HG03460 (cell line): ENCODE measurements around the gene TAOK1.

Experiments
- ATAC-seq: cut with Tn5 transposase; IDR thresholded peaks from one replicate; pipeline ENCODE4 v1.9.1; 2021; ENCODE audit not compliant: unreplicated experiment

TAOK1 gene

DNA sequence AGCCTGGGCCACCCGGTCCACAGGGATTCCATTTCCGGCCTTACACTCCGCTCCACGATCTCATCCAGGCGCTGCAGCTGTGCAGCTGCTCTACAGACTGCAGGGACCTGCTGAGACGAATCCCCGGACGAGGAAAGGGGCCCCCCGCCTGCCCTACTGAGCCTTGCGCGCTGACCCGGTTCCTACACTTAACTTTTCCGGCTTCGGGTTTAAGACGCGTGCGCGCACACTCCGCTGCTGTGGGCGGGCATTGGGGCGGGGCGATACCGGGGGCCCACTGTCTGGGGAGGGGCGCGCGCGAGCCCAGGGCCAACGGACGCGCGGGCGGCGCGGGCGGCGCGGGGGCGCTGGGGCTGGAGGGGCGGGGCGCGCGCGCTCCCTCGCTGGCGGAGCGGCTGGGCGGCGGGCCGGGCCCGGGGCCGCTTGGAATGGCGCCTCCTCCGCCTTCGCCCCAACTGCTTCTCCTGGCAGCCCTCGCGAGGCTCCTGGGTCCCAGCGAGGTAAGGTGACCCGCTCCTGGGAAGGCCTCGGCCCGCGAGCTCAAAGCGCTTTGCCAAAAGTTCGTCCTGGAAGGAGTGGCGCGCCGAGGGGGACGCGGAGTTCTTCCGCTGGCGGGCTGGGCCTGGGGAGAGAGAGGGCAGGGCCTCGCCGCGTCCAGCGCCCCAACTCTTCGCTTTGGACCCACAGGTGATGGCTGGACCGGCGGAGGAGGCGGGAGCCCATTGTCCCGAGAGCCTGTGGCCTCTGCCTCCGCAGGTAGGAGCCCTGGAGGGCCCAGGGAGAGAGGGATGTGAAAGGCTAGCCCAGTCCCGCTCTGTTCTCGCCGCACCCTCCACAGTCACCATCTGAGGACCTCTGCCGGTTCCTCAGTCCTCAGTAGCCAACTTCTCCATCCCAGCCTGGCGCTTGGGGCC lies 178.4 kb downstream of the TAOK1 start, which contains the start of gene TP53I13:
Gene TP53I13, plus strand, starts transcription at position 371 of the 914 bp plus-strand sequence. Its CDS starts 58 bp downstream, at position 429.
- peak; percentile 35 for ATAC-seq

DNA sequence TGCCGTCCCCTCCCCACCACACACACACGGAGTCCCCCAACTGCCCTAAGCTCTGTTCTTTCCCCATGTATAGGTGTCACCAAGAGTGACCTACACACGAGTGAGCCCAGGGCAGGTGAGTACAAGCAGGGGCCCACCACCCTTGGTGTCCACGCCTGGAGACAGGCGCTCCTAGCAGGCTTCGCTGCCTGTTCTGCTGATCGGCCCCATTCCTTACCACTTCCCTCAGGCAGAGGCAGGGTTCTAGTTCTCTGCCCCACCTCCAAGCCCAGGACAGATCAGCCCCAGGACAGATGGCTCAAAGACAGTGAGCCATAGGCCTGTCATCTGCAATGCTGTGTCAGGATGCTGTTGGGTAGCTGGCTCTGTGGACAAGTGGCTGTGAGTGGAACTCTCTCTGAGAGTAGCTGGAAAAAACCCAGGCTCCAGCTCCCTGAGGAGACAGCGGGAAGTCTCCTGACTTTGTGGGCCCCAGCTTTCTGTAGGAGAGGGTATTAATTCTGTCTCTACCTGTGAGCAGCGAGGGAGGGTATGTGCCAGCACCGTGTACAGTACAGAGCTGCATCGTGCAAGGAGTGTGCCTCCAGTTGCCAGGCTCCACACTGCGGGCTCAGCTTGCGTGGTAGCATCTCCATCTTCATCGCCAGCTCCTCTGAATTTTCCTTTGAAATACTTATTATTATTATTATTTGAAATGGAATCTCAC lies 179.2 kb downstream of the TAOK1 start:
- ATAC-seq, result no peak

DNA sequence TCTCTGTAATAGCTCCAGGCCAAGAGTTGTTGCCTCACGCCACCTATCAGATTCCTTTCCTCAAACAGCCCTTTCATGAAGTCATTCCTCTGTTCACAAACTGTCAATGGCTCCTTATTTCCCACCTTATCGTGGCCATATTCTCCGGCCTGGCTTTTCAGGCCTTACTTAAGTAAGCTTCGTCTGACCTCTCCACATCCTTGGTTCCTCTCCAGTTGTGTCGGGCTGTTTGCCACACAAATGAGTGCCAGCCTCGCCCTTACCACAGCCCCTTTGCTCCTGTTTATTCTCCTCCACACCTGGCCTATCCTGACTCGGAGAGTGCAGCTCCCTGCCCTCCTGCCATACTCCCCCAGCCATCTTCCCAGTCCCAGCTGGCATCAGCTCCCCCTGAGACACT lies 180.4 kb downstream of the TAOK1 start:
- ATAC-seq, result no peak

DNA sequence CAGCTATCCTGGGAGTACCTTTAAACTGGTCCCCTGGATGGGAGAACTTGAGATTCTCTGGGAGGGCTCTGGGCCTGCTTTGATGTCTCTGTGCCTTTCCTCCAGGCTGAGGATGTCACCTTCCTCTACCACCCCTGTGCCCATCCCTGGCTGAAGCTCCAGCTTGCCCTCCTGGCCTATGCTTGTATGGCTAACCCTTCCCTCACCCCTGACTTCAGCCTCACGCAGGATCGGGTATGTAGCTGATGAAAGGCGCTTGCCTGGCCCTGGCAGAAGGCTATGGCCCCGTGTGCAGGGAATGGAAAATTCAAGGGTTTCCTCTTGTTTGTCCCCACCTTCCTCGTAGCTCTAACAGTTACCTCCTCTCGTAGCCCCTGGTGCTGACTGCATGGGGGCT lies 181.3 kb downstream of the TAOK1 start:
- no peak for ATAC-seq

DNA sequence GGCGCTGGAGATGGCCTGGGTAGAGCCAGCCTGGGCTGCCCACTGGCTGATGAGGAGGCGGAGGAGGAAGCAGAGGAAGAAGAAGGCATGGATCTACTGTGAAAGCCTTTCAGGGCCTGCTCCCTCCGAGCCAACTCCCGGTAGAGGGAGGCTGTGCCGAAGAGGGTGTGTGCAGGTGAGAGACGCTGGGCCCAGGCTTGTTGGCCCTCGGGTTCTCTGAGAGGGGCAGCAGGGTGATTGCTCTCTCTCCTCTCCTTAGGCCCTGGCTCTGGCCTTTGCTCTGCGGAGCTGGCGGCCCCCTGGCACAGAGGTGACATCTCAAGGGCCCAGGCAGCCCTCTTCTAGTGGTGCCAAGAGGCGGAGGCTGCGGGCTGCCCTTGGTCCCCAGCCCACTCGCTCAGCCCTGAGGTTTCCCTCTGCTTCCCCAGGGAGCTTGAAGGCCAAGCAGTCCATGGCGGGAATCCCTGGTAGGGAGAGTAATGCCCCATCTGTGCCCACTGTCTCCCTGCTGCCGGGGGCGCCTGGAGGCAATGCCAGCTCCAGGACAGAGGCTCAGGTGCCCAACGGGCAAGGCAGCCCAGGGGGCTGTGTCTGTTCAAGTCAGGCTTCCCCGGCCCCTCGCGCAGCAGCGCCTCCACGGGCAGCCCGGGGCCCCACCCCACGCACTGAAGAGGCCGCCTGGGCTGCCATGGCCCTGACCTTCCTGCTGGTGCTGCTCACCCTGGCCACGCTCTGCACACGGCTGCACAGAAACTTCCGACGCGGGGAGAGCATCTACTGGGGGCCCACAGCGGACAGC lies 181.9 kb downstream of the TAOK1 start:
- no peak for ATAC-seq

DNA sequence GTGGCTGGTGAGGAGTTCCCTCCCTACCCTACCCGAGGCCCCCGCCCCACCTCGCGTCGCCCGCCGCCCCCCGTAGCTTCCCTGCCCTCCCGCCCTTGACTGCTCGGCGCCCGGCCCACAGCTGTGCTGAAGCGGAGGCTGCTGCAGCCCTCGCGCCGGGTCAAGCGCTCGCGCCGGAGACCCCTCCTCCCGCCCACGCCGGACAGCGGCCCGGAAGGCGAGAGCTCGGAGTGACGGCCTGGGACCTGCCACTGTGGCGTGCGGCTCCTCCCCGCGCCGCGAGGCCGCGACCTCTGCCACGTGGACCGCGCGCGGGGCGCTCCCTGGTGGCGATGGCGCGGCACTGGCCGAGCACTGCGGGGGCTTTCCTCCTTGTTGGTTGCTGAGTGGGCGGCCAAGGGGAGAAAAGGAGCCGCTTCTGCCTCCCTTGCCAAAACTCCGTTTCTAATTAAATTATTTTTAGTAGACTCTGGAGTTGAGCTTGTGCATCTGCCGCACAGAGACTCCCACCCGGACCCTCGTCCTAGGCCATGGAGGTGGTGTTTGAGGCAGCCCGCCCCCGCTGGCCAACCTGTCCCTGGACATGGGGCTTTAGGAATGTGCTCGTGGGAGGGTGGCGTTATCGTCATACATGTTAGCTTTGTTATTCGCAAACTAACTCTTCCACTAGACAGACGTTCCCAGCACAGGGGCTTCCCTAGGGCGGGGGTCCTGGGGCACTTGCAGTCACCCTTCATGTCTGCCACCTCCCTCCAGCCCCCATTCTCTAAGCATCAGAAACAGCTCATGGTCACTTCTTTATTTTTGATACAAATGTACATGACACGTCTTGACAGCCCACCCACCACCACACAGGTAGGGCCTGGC lies 182.8 kb downstream of the TAOK1 start:
- ATAC-seq, result no peak

DNA sequence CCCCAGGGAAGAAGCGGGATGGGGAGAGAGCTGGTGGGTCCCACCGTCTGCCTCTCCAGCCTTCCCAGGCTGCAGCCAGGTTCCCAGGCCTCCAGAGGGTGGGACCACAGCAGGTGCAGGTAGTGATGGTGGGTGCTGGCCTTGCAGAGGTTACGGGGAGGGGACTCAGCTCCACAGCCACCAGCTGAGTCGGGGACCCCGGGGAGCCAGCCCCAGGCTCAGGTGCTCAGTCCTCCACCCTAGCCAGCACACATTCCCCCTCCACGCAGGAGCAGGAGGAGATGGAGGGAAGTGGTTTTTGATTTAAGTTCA lies 183.4 kb downstream of the TAOK1 start:
- ATAC-seq, result no peak

DNA sequence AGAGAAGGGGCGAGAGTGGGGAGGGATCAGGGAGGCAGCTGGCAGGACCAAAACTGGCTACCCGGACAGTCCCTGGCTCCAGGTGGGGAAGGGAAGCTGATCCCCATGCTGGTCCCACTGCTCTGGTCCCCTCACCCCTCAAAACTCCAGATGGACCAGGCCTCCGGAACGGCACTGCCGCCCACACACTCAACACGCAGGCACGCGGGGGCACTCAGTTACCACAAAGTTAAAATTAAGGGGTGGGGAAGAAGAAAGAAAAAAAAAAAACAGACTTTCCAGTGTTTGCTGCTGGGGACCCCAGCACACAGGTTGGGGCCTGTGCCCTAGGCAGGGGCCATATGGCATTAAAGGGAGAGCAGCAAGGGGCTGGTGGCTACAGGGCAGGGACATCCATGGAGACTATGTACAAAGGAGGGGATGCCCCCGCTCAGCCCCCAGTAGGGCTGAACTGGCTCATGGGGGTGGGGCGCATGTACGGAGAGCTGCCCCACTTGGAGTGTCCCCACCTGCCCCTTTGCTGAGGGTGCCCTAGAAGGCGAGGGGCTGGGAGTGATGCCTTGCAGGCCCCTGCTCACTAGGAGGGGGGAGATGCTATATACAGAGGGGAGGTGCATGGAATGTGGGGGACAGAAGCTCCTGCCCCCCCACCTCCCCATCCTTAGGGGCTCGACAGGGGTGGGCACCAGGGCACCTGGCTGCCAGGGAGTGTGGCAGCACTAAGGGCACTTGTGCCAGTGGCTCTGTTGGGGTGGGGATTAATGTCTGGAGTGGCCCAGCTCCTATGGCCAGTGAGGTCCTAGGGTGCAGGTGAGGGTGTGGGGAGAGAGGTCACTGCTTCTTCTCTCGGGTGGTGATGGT lies 183.9 kb downstream of the TAOK1 start:
- ATAC-seq, result no peak

DNA sequence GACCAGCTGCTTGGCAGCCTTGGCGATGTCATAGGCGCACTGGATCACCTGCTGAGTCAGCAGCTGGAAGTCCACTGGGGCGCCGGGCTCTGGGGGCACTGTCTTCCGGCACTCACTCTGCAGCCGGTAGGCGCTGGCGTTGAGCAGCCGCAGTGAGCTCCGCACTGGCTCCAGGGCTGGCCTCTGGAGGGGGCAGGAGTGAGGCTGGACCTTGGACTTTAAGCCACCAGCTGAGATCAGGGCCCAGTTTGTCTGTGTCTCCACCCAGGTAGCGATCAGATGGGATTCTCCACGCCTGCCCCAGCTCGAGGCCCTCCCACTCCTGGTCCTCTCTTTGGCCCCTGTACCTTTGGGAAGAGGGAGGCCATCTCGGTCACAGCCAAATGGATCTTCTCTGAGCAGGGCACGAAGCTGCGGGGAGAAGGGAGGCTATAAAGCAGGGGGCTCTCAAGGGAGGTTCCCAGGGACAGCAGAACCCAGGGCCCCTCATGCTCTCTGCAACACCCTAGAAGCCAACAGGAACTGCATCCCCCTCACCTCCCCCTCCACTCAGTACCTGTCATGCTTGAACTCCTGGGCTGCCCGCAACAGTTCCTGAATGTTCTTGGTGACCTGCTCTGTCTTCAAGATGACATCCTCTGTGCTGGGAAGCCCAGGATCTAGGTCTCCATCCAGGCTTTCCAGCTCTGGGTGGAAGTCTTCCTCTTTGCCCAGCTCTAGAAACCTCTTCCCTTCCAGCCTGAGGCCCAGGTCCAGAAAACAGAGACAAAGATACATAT lies 184.8 kb downstream of the TAOK1 start:
- no peak for ATAC-seq

DNA sequence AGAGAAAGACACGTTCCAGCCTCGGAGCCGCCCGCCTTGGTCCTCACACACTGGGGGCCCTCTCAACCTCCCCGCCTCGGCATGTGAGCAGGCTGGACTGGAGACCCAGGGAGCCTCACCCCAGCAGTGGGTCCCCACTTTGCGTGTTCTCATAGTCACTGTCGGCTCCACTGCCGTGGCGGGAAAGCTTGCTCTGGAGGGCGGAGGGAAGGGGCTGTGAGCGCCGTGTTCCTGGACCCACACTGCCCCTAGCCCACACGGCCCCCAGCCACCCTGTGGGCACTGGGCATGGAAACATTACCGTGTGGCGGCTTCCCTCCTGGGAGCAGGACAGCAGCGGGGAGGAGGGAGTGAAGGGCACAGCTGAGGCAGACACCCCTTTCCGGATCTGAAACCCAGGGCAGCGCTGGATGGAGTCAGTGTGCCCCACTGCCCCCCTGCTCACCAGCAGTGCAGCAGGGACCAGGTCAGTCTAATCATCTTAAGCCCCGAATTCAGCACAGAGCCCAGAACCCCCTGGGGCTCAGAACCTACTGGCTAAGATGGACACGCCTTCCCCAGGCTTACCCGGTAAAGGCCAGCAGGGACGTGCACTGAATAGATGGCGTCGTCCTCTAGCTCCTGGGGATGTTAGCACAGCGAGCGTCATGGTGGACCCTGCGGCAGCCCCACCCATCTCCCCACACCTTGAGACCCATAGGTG lies 185.5 kb downstream of the TAOK1 start:
- ATAC-seq, result no peak

DNA sequence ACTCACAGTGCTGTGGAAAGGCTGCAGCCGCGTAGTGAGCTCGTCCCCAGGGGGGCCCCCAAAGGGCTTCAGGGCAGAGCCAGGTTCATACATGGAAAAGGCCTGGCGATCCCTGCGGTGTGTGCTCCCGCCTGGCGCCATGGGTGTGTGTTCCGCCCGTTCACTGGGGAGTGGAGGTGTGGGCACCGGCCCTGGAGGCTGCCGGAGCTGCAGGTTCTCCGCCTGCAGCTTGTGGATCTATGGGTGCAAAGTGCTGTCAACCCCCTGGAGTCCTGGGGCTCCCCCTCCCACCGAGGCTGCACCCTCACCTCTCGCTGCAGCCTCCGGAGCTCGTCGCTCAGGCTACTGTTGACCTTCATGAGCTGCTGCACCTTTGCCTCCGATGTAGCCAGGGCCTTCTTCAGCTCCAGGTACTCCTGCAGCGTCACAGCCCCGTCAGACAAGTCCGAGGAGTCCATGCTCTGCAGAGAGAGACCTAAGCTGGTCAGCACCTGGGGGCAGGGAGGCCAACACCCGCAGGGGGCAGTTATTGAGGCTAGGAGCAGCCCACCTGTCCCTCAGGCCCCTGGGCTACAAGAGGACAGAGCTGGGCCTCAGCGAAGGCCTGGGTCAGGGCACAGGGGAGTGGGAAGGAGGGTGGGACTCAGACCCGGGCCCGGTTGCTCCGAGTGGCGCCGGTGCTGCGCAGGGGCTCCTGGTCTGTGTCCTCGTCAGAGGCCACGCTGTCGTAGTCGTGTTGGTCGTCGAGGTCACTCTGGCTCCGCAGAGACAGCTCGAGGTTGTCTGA lies 186.2 kb downstream of the TAOK1 start:
- no peak for ATAC-seq

DNA sequence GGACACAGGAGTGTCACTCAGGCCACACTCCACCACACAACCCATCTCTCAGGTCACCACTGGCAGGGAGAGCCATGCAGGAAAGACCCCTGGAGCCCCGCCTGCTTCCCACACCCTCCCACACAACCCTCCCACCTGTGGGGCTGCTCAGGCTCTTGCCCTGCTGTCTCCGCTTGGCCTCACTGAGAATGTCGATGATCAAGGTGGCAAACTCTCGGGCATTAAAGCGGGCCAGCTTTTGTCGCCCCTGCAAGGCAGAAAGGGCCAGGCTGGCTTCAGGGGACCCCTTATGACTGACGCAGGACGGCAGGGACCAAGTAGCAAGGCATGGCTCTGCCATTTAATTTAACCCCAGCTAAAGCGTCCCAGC lies 186.8 kb downstream of the TAOK1 start:
- no peak for ATAC-seq

DNA sequence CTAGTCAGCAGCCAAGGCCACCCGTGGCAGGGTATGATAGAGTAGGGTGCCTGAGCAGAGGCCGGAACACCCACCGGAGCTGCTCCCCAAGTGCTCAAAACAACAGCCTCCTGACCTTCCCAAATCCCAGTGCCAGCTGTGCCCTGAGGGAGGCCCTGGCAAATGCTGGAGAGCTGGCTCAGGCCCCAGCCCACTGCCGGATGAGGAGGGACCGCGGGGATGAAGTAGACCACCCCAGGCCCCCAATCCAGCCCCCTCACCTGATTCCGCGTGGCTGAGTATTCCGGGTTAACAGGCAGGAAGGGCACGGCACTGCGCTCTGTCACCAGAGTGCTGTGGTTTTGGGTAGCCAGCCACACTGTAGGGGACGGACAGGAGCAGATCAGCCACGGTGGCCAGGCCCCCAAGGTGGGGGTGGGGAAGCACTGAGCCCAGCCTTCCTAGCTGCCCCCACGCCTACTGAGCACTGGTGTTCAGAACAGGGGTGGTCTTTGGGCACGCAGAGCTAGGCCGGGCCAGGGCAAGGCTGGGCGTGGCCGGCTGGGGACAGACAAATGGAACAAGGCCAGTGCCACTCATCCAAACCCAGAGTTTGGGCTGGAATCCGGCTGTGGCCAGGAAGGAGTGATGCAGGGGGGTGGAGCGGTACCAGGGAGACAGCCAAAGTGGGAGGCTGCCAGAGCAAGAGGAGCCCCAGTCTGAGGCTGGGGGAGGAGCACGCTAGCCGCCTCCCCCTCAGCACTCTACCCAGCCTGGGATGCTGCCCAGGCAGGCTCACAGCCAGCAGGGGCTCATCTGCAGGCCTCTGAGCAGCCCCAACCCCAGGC lies 187.4 kb downstream of the TAOK1 start:
- no peak for ATAC-seq

DNA sequence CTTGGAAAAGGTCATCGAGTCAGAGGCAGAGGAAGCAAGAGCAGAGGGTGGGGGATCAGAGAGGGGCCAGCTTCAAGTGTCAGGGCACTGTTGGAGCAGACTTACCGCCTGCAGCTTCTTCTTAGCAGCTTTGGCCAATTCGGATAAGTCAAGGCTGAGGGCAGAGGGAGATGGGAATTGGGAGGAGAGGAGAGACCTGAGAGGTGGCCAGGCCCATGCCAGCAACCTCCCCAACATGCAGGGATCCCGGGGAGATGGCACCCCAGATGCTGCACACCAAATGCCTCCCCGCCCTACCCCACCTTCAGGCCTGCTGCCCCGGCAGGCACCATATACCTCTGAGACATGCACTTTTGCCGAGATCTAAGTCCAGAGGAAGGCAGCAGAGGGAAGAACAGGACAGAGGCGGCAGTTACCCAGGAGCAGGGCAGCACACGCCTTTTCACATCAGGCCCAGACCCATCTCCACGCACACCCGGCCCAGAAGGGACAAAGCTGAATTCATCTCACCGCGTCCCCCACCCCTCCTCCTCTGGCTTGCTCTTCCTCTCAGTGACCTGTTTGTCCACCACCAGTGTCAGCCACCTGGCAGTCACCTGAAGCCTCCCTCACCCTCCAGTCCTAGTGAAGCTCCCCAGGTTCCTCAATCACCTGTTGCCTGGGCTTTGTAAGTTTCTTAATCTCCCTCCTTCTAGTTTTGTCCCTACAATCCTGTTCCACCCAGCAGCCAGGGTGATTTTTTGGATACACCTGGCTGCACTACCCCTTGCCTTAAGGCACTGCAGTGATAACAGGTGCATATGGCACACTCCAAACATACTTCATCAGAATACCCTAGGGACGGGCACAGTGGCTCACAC lies 188.7 kb downstream of the TAOK1 start:
- no peak for ATAC-seq

DNA sequence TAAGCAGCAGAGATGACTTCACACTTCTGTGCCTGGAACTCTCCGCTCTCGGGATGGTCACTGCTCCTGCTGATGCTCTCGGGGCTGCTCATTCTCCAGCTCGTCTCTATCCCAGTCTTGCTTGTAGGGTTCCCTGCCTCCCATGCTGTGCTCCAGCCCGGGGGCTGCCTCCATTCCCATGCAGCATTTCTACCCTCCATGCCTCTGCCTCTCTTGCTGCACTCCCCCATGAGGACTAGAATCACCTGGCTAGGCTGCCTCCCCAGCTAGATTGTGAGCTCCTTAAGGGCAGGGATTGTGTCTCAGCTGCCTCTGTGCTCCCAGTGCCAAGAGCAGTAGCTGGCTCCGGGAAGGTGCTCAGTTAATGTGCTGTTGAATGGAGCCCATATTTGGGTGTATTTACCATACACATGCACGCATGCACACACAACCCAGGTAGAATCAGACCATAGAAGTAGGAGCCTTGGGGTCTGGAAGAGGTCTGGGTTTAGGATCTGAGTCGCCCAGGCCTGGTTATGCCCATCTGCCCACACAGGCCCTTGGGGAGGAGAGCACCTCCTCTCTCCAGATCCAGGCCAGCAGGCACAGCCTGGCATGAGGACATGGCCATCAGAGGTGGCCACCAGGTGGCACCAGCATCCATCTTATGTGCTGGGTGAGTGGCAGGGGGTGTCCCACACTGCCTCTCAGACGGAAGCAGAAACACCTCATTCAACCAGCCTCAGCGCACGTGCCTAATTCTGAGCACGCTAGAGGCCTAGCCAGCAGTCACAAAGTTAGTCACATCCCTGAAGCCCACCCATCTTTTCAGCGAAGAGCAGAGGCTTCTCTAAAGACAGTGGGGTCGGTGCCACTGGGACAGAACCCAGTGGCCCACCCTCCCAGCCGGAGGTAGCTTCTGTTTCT lies 190.0 kb downstream of the TAOK1 start:
- ATAC-seq, result peak; percentile 61
